GM23338 (cell line): ENCODE results near the gene UBASH3A. TPM values are rescaled to one million over a fixed set of nuclear protein-coding genes. Genes with fewer than 3 reads are reported as not detected.

Experiments used
- ATAC-seq: fragments of 200-7000 bp; cut with Tn5 transposase; 3 replicates; pipeline ENCODE4 v1.9.1; 2020
- DNase-seq: peaks from one replicate; pipeline ENCODE4 v3.0.0-alpha.2; 2015; ENCODE audit warnings: low spot score
- H2AFZ ChIP-seq: fragments of 200-600 bp; sonication (generic); 2 replicates; pipeline ENCODE4 v1.8.0; 2016; ENCODE audit warnings: antibody characterized with exemption, mild to moderate bottlenecking, moderate library complexity
- H3F3A ChIP-seq: fragments of 200-600 bp; sonication (generic); replicated peaks from 2 replicates; pipeline ENCODE4 v1.8.0; 2017; ENCODE audit warnings: antibody characterized with exemption, mixed run types, low read depth
- H3K27ac ChIP-seq: fragments of 200-600 bp; sonication (generic); 2 replicates; pipeline ENCODE4 v1.6.1; 2016; ENCODE audit warnings: low read depth
- H3K27me3 ChIP-seq: fragments of 200-600 bp; sonication (generic); 2 replicates; pipeline ENCODE4 v1.8.0; 2016; ENCODE audit warnings: mild to moderate bottlenecking, mixed run types, moderate library complexity; ENCODE audit not compliant: insufficient read depth
- H3K36me3 ChIP-seq: fragments of 200-600 bp; sonication (generic); 2 replicates; pipeline ENCODE4 v1.8.0; 2016; ENCODE audit warnings: mild to moderate bottlenecking; ENCODE audit not compliant: insufficient read depth
- H3K4me1 ChIP-seq: fragments of 200-600 bp; sonication (generic); 2 replicates; pipeline ENCODE4 v1.8.0; 2016; ENCODE audit warnings: mild to moderate bottlenecking, moderate library complexity; ENCODE audit not compliant: insufficient read depth
- H3K4me2 ChIP-seq: fragments of 200-600 bp; sonication (generic); 2 replicates; pipeline ENCODE4 v1.7.1; 2017; ENCODE audit warnings: mixed run types
- H3K4me3 ChIP-seq: fragments of 200-600 bp; sonication (generic); 2 replicates; pipeline ENCODE4 v1.6.1; 2016; ENCODE audit warnings: mixed run types
- H3K79me2 ChIP-seq: fragments of 200-600 bp; sonication (generic); replicated peaks from 2 replicates; pipeline ENCODE4 v1.8.0; 2017; ENCODE audit warnings: mild to moderate bottlenecking; ENCODE audit not compliant: insufficient read depth
- H3K9me2 ChIP-seq: fragments of 200-600 bp; sonication (generic); 2 replicates; pipeline ENCODE4 v1.8.0; 2017; ENCODE audit not compliant: insufficient read depth
- H4K20me1 ChIP-seq: fragments of 200-600 bp; sonication (generic); replicated peaks from 2 replicates; pipeline ENCODE4 v1.8.0; 2017; ENCODE audit warnings: mild to moderate bottlenecking; ENCODE audit not compliant: insufficient read depth
- H3K27ac Mint-ChIP-seq: 2 replicates; pipeline ENCODE4 v1.8.0; 2020; ENCODE audit warnings: inconsistent platforms, mild to moderate bottlenecking, moderate library complexity, mixed read lengths
- H3K27me3 Mint-ChIP-seq: 3 replicates; pipeline ENCODE4 v1.8.0; 2022; ENCODE audit warnings: low read depth, mild to moderate bottlenecking, moderate library complexity, mixed read lengths, inconsistent platforms; ENCODE audit not compliant: insufficient read depth, poor library complexity
- H3K36me3 Mint-ChIP-seq: 3 replicates; pipeline ENCODE4 v1.8.0; 2021; ENCODE audit warnings: low read depth, mild to moderate bottlenecking, inconsistent platforms, moderate library complexity, mixed read lengths
- H3K4me1 Mint-ChIP-seq: 3 replicates; pipeline ENCODE4 v1.8.0; 2020; ENCODE audit warnings: mild to moderate bottlenecking, inconsistent platforms, mixed read lengths
- H3K4me3 Mint-ChIP-seq: 3 replicates; pipeline ENCODE4 v1.8.0; 2021; ENCODE audit warnings: moderate library complexity, mild to moderate bottlenecking, inconsistent platforms, mixed read lengths
- H3K9me3 Mint-ChIP-seq: 3 replicates; pipeline ENCODE4 v1.8.0; 2020; ENCODE audit warnings: moderate library complexity, mild to moderate bottlenecking, inconsistent platforms, mixed read lengths
- CREB1 ChIP-seq: fragments of 250-450 bp; sonication (Bioruptor Pico); IDR thresholded peaks from 2 replicates; pipeline ENCODE4 v1.5.0; 2020; ENCODE audit warnings: low read depth, mild to moderate bottlenecking, moderate library complexity
- CTCF ChIP-seq, 2 experiments: fragments of 200-600 bp in 1 of 2; sonication (generic) in 1 of 2; conservative IDR thresholded peaks; 2 replicates each; pipeline versions ENCODE4 v1.5.1 to v1.6.1; 2016 to 2017; ENCODE audit warnings: antibody characterized with exemption in 2 of 2, low read depth in 2 of 2, mild to moderate bottlenecking in 2 of 2, moderate library complexity in 1 of 2
- EZH2 ChIP-seq: fragments of 200-600 bp; sonication (generic); IDR thresholded peaks from one replicate; pipeline ENCODE4 v1.8.0; 2017; ENCODE audit warnings: antibody characterized with exemption, mild to moderate bottlenecking, low read depth; ENCODE audit not compliant: unreplicated experiment
- EZH2phosphoT487 ChIP-seq: fragments of 200-600 bp; sonication (generic); IDR thresholded peaks from one replicate; pipeline ENCODE4 v1.8.1; 2018; ENCODE audit warnings: antibody characterized with exemption; ENCODE audit not compliant: unreplicated experiment
- JUNB ChIP-seq: IDR thresholded peaks from one replicate; pipeline ENCODE4 v1.6.1; 2016; ENCODE audit warnings: antibody characterized with exemption; ENCODE audit not compliant: unreplicated experiment
- REST ChIP-seq: IDR thresholded peaks from one replicate; pipeline ENCODE4 v1.6.1; 2018; ENCODE audit warnings: antibody characterized with exemption; ENCODE audit not compliant: unreplicated experiment
- STAT1 ChIP-seq: IDR thresholded peaks from one replicate; pipeline ENCODE4 v1.6.1; 2016; ENCODE audit warnings: antibody characterized with exemption; ENCODE audit not compliant: unreplicated experiment
- polyA plus RNA-seq: library from polyadenylated mRNA; unstranded; fragments of >200 nt; fragmentation: Nextera tagmentation; extraction: Ambion mirVana; gene quantifications from 2 replicates; pipeline ENCODE4 v1.2.1, GENCODE V29; 2016
- total RNA-seq: library from RNA; depleted of rRNA; stranded (reverse); fragments of >200 nt; shearing (Covaris generic); gene quantifications from 2 replicates; pipeline ENCODE4 v1.2.3, GENCODE V29; 2014

UBASH3A gene
- total and polyA plus RNA-seq, 2 experiments from 2014 or later = not detected

- peaks cover 7% of the 10 kb centered on the region for H3K27me3 Mint-ChIP-seq
- H3K4me3 ChIP-seq = no peak overlapping the region
- H3K4me1 ChIP-seq = no peaks in the 10 kb centered on the region
- no peaks in the 10 kb centered on the region for H4K20me1 ChIP-seq
- no peaks in the 10 kb centered on the region for H3K4me1 Mint-ChIP-seq
- H3K4me2 ChIP-seq = no peak overlapping the region
- H3K79me2 ChIP-seq = no peaks in the 10 kb centered on the region
- no peaks in the 10 kb centered on the region for H3K9me2 ChIP-seq
- H3K27ac Mint-ChIP-seq = no peak overlapping the region
- ATAC-seq = peak; percentile 68
- no peak overlapping the region for H3K4me3 Mint-ChIP-seq
- no peak for TF ChIP-seq CREB1 (CRISPR knock-in tag)
- peak; percentile 72 for TF ChIP-seq REST
- H3F3A ChIP-seq = no peaks in the 10 kb centered on the region
- H3K27ac ChIP-seq = no peak overlapping the region
- no peaks in the 10 kb centered on the region for H3K27me3 ChIP-seq
- DNase-seq = peak; percentile 41
- no peaks in the 10 kb centered on the region for H3K36me3 ChIP-seq
- no peak overlapping the region for H2AFZ ChIP-seq
- peaks cover 27% of the 10 kb centered on the region for H3K9me3 Mint-ChIP-seq
- no peaks in the 10 kb centered on the region for H3K36me3 Mint-ChIP-seq
Measured at GRCh38 chr21:42429856-42430255, 26.2 kb downstream of the UBASH3A start.

- ATAC-seq (no peak), DNase-seq (no peak)
- no peak overlapping the region for H3K27ac ChIP-seq
- no peaks in the 10 kb centered on the region for H3F3A ChIP-seq
- no peaks in the 10 kb centered on the region for H3K9me2 ChIP-seq
- no peak for TF ChIP-seq STAT1
- no peak for TF ChIP-seq CREB1 (CRISPR knock-in tag)
- TF ChIP-seq EZH2 = no peak
- TF ChIP-seq JUNB = no peak
- no peak for TF ChIP-seq CTCF (conservative IDR thresholded peaks at IDR 0.05; ENCODE audit: low read depth in 2 of 2)
- no peak for TF ChIP-seq EZH2phosphoT487
- H3K36me3 ChIP-seq = no peaks in the 10 kb centered on the region
- no peaks in the 10 kb centered on the region for H3K79me2 ChIP-seq
- H2AFZ ChIP-seq = no peak overlapping the region
- no peaks in the 10 kb centered on the region for H3K4me1 ChIP-seq
- H3K4me3 ChIP-seq = no peak overlapping the region
- Mint-ChIP-seq H3K36me3 (no peaks in the 10 kb centered on the region), H3K27ac (no peak overlapping the region), H3K4me1 (no peaks in the 10 kb centered on the region), H3K9me3 (peaks cover 27% of the 10 kb centered on the region), H3K4me3 (no peak overlapping the region), H3K27me3 (peaks cover 7% of the 10 kb centered on the region)
- H4K20me1 ChIP-seq = no peaks in the 10 kb centered on the region
- H3K4me2 ChIP-seq = no peak overlapping the region
- H3K27me3 ChIP-seq = no peaks in the 10 kb centered on the region
Measured at GRCh38 chr21:42430521-42430920, 26.8 kb downstream of the UBASH3A start.
